ENCODE results near the gene UPB1.

The UPB1 gene

DNA sequence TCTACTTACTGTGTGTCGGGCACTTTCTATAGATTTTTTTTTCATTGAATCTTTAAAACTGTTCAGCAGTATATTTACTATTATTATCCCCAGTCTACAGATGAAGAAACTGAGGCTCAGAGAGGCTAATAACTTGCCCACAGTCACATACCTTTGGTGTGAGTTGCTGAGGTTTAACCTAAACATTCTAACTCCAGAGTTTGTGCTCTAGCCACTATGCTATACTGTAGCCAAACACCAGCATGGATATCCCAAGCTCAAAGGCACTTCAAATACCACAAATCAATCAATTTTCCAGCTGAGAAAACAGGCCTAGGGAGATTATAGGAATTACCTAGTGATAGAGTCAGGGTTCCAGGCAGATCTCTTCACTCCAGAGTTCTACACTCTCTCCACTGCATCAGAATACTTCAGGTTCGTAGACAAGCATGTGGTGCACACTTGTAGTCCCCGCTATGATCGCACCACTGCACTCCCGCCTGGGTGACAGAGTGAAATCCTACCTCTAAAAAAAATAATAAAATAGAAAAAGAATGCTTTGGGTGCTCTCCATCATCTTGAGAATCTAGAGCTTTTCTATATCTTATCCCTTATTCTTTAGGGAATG is 20.4 kb upstream of the UPB1 start:
- TF ChIP-seq CTCF (conservative IDR thresholded peaks at IDR 0.05; ENCODE audit: control insufficient read depth, insufficient read depth, low read depth, low read length), result no peak
- H3K4me3 ChIP-seq (ENCODE audit: control insufficient read depth, low read depth, low read length), result no peak overlapping the region
- no peak for DNase-seq (ENCODE audit: low read depth)

GRCh38 chr22:24481641-24482040 is 13.5 kb upstream of the UPB1 start:
- no peak overlapping the region for H3K4me3 ChIP-seq (ENCODE audit: control insufficient read depth, low read depth, low read length)
- DNase-seq (ENCODE audit: low read depth), result no peak
- no peak for TF ChIP-seq CTCF (conservative IDR thresholded peaks at IDR 0.05; ENCODE audit: control insufficient read depth, insufficient read depth, low read depth, low read length)

- no peak for TF ChIP-seq CTCF (conservative IDR thresholded peaks at IDR 0.05; ENCODE audit: control insufficient read depth, insufficient read depth, low read depth, low read length)
- DNase-seq (ENCODE audit: low read depth), result peak; percentile 72
- H3K4me3 ChIP-seq (ENCODE audit: control insufficient read depth, low read depth, low read length), result no peak overlapping the region
These were observed 12.6 kb upstream of the UPB1 start for GRCh38 chr22:24482575-24482974.

GRCh38 chr22:24482998-24483397 is 12.1 kb upstream of the UPB1 start:
- no peak for TF ChIP-seq CTCF (conservative IDR thresholded peaks at IDR 0.05; ENCODE audit: control insufficient read depth, insufficient read depth, low read depth, low read length)
- H3K4me3 ChIP-seq (ENCODE audit: control insufficient read depth, low read depth, low read length), result no peak overlapping the region
- no peak for DNase-seq (ENCODE audit: low read depth)

DNA sequence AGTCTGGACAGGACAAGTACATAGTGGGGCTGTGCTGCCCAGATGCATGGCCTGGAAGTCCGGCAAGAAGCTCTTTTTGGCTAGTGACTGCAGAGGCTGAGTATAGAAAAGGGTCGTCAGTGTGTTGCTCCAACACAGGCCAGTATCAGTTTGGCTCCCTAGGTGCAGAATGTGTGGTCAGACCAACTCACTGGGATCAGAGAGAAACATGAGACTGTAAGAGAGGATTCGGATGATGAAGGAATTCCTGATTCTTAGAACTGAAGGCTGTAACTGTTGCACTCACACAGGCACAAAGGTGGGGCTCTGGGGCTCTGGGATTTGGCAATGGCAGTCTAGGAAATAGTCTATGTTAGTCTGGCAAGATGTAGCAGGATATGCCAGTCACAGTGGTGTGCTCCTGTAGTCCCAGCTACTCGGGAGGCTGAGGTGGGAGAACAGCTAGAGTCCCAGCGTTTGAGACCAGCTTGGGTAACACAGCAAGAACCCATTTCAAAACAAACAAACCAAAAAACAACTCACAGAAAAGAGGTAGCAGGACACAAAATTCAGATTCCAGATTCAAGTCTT is 11.1 kb upstream of the UPB1 start:
- H3K4me3 ChIP-seq (ENCODE audit: control insufficient read depth, low read depth, low read length), result no peak overlapping the region
- no peak for DNase-seq (ENCODE audit: low read depth)
- TF ChIP-seq CTCF (conservative IDR thresholded peaks at IDR 0.05; ENCODE audit: control insufficient read depth, insufficient read depth, low read depth, low read length), result no peak

DNA sequence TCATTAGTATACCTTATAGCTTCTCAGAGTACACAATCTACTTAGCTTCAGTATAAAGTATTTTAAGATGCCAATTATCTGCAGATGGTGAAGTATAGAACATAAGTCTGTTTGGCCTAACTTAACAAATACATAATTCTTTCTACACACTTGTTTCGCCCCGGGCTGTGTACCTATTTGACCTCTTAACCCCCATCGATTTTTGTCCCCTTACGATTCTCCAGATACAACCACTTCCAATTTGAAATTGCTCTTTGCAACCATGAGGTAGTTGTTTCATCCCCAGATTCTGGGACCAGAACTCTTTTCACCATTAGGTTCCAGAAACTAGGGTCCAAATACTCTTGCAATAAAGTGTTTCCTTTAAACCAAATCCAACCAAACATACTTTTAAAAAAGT is 10.0 kb upstream of the UPB1 start:
- no peak for DNase-seq (ENCODE audit: low read depth)
- TF ChIP-seq CTCF (conservative IDR thresholded peaks at IDR 0.05; ENCODE audit: control insufficient read depth, insufficient read depth, low read depth, low read length), result no peak
- no peak overlapping the region for H3K4me3 ChIP-seq (ENCODE audit: control insufficient read depth, low read depth, low read length)
